ENCODE data around the gene SIDT2. TPM values are rescaled to one million over a fixed set of nuclear protein-coding genes. Genes with fewer than 3 reads are reported as not detected.

The SIDT2 gene
- total RNA-seq, 1 experiment from 2014 or later, result 3.5 TPM

DNA sequence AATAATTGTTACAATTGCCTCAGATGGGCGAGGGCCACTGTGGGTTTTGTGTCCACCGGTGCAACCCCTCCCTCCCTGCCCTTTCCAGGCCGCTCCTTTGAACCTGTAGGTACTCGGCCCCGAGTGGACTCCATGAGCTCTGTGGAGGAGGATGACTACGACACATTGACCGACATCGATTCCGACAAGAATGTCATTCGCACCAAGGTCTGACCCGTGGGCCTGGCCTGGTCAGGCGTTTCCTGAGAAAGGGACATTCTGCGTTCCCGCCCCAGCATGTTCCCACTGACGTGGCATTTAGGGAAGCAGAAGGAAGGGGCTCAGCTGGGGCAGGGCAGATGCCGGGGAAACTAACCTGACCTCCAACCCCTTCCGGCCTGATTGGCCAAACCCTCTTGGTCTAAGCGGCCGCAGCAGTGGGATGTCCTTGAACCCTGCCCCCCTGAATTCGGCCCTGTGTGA is 10.1 kb downstream of the SIDT2 start:
- Histone ChIP-seq H3K27ac (no peak overlapping the region), H3K36me3 (no peaks in the 10 kb centered on the region), H3K27me3 (replicated peaks) (no peaks in the 10 kb centered on the region), H3K4me1 (replicated peaks) (no peaks in the 10 kb centered on the region), H3K4me3 (no peak overlapping the region), H3K9me3 (replicated peaks) (no peaks in the 10 kb centered on the region)
- no peak for DNase-seq (ENCODE audit: low read depth in 1 of 2, low spot score in 2 of 2)

DNA sequence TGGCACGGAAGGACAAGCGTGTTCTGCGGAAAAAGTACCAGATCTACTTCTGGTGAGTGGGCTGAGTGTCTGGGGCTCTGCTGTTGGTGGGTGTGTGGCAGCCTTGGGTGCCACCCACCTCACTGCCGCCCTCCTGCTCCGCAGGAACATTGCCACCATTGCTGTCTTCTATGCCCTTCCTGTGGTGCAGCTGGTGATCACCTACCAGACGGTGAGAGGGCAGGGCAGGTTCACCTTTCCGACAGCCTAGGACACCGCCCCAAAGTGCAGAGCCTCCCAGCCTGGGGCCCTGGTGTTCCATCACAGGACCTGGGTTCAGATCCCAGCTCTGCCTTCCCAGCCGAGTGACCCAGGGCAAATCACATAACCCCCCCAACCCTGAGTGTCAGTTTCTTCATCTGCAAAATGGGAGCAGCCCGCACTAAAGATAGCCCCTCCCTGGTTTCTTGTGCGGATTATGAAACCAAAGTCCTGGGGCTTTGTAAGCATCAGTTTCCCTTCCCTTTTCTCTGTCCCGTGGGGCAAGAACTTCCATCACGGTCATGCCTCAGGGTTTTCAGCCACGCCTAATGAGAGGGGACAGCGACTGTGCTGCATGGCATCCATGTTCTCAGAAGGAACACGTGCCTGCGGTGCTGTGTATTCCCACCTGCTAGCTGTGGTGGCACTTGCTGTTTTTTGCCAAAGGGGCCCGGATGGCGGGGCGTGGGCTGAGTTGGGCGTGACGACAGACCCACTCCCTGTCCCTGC is 10.8 kb downstream of the SIDT2 start:
- DNase-seq (ENCODE audit: low read depth in 1 of 2, low spot score in 2 of 2), result peak in 1 of 2 experiments; percentile 11
- Histone ChIP-seq H3K27ac (no peak overlapping the region), H3K9me3 (replicated peaks) (no peaks in the 10 kb centered on the region), H3K4me1 (replicated peaks) (no peaks in the 10 kb centered on the region), H3K4me3 (no peak overlapping the region), H3K27me3 (replicated peaks) (no peaks in the 10 kb centered on the region), H3K36me3 (no peaks in the 10 kb centered on the region)

DNA sequence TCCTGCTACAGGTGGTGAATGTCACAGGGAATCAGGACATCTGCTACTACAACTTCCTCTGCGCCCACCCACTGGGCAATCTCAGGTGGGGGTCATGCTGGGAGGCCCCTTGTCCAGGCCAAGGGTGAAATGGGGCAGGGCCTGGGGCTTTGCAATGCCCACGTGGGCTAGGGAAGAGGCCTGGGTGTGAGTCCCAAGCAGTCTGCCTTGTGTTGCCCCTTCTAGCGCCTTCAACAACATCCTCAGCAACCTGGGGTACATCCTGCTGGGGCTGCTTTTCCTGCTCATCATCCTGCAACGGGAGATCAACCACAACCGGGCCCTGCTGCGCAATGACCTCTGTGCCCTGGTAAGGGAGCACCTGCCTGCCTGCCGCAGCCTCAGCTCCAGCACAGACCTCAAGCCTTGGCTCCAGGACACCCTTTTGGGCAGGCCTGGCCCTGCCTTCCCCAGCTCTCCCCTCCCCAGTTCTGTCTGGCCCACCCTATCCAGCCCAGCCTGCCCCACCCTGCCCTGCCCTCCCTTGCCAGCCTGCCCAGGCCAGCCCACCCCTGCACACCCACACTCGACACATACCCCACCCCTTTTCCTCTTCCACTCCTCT is 11.5 kb downstream of the SIDT2 start:
- Histone ChIP-seq H3K4me3 (no peak overlapping the region), H3K27me3 (replicated peaks) (no peaks in the 10 kb centered on the region), H3K9me3 (replicated peaks) (no peaks in the 10 kb centered on the region), H3K36me3 (no peaks in the 10 kb centered on the region), H3K4me1 (replicated peaks) (no peaks in the 10 kb centered on the region), H3K27ac (no peak overlapping the region)
- DNase-seq (ENCODE audit: low read depth in 1 of 2, low spot score in 2 of 2), result peak in 1 of 2 experiments; percentile 19

DNA sequence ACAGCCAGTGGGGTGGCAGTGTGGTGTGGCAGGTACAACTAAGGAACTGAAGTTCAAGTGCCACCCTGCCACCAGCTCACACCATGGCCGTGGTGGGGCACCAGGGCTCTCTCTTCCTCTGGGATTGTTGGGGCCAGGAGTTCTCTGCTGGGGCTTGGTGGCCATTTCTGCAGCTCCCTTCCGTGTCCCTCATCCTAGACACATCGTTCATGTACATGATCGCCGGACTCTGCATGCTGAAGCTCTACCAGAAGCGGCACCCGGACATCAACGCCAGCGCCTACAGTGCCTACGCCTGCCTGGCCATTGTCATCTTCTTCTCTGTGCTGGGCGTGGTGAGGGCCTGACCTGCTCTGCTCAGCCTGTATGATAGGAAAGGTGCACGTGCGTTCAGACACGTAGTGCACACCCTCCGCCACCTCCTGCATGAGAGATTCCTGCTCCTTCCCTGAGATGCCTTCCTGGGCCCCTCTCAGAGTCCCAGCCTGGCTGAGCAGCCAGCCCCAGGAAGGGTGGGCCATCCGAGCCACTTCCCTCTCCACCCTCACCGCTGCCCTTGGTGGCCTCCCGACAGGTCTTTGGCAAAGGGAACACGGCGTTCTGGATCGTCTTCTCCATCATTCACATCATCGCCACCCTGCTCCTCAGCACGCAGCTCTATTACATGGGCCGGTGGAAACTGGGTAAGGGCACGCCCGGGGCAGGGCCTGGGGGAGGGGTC is 13.3 kb downstream of the SIDT2 start:
- Histone ChIP-seq H3K9me3 (replicated peaks) (no peaks in the 10 kb centered on the region), H3K4me1 (replicated peaks) (no peaks in the 10 kb centered on the region), H3K4me3 (no peak overlapping the region), H3K36me3 (no peaks in the 10 kb centered on the region), H3K27ac (no peak overlapping the region), H3K27me3 (replicated peaks) (no peaks in the 10 kb centered on the region)
- no peak for DNase-seq (ENCODE audit: low read depth in 1 of 2, low spot score in 2 of 2)

DNA sequence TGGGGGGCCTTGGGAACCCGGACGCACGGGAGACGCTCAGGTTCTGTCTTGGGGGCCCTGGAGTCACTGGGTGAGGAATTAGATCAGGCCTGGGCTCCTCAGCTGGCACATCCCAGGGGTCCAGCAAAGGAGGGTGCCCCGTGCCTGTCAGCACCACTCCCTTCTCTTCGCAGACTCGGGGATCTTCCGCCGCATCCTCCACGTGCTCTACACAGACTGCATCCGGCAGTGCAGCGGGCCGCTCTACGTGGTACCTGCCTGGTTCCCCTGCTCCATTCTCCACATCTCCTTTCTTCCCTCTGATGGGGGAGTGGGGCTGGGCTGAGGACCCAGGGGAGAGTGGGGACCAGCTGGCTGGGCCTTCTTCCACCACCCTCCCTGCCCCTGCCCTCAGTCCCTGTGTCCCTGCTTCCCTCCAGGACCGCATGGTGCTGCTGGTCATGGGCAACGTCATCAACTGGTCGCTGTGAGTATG is 13.9 kb downstream of the SIDT2 start:
- Histone ChIP-seq H3K4me1 (replicated peaks) (no peaks in the 10 kb centered on the region), H3K27me3 (replicated peaks) (no peaks in the 10 kb centered on the region), H3K36me3 (no peaks in the 10 kb centered on the region), H3K27ac (no peak overlapping the region), H3K4me3 (no peak overlapping the region), H3K9me3 (replicated peaks) (no peaks in the 10 kb centered on the region)
- no peak for DNase-seq (ENCODE audit: low read depth in 1 of 2, low spot score in 2 of 2)

DNA sequence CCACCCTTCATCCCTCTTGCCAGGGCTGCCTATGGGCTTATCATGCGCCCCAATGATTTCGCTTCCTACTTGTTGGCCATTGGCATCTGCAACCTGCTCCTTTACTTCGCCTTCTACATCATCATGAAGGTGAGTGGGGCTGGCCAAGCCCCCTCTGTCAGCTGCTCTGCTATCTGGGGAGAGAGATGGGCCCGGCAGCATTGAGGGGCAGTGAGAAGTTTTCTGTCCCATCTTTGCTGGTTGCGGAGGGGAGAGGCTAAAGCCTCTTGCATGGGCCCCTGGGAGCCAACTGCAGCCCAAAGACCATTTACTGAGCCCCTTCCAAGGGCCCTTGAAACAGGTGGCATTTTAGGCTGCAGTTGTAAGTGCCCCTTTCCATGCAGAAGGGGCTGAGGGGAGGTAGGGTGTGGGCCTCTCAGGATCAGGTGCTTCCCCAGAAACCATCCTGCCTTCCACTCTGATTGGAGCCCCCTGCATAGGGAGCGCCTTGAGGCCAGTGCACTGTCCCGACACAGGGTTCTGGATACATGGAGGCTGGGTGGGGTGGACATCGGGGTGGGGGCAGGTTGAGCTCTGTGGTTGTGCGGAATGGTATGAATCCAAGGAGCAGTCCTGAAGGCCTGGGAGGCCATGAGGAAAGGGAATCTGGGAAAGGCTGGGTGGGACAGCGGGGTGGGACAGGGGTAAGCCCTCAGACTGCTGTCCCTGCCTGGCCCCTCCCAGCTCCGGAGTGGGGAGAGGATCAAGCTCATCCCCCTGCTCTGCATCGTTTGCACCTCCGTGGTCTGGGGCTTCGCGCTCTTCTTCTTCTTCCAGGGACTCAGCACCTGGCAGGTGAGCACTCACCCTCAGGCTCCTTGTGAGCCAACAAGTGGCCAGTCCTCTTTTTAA is 14.8 kb downstream of the SIDT2 start:
- DNase-seq (ENCODE audit: low read depth in 1 of 2, low spot score in 2 of 2), result no peak
- Histone ChIP-seq H3K27me3 (replicated peaks) (no peaks in the 10 kb centered on the region), H3K36me3 (no peaks in the 10 kb centered on the region), H3K4me1 (replicated peaks) (peaks cover 5% of the 10 kb centered on the region), H3K9me3 (replicated peaks) (no peaks in the 10 kb centered on the region), H3K27ac (no peak overlapping the region), H3K4me3 (no peak overlapping the region)

DNA sequence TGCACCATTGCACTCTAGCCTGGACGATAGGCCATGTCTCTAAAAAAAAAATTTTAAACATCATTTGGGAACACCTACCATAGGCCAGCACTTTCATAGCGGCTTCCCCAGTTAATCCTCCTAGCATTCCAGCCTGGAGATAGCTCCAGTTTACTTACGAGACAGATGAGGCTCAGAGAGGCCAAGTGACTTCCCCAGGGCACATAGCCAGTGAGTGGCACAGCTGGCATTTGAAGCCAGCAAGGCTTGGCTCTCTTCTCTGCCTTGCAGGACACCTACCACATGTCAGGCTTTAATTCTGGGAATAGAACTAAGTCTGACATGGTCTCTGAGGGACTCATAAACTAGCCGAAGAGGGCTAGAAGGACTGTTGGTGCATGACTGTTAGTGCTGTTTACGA is 15.7 kb downstream of the SIDT2 start:
- no peak overlapping the region for H3K27ac ChIP-seq
- no peaks in the 10 kb centered on the region for H3K36me3 ChIP-seq
- no peak overlapping the region for H3K4me3 ChIP-seq
- DNase-seq (ENCODE audit: low read depth in 1 of 2, low spot score in 2 of 2), result no peak
- H3K9me3 ChIP-seq (replicated peaks), result no peaks in the 10 kb centered on the region
- H3K4me1 ChIP-seq (replicated peaks), result peaks cover 11% of the 10 kb centered on the region
- no peaks in the 10 kb centered on the region for H3K27me3 ChIP-seq (replicated peaks)

DNA sequence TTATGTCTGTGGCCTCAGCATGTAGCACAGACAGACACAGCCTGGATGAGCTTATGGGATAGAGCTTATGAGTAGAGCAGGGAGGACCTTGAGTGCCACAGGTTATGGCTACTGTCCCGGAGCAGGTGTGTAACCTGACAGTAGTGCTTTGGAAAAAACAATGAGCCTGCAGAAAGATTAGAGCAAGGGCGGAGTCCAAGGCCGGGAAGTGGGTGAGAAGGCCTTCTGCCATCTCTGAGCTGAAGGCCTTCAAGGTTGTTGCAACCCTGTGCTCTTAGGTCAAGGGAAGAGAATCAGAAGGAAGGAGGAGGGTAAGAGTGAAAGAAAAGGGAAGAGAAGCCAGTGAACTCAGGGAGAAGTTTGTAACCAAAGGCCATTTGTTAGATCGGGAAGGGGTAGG is 16.7 kb downstream of the SIDT2 start:
- Histone ChIP-seq H3K27ac (no peak overlapping the region), H3K9me3 (replicated peaks) (no peaks in the 10 kb centered on the region), H3K27me3 (replicated peaks) (no peaks in the 10 kb centered on the region), H3K4me3 (no peak overlapping the region), H3K4me1 (replicated peaks) (peaks cover 20% of the 10 kb centered on the region), H3K36me3 (0 out of 2 replicates have a peak, but pooled peaks cover 2% of the 10 kb centered on the region)
- DNase-seq (ENCODE audit: low read depth in 1 of 2, low spot score in 2 of 2), result no peak

DNA sequence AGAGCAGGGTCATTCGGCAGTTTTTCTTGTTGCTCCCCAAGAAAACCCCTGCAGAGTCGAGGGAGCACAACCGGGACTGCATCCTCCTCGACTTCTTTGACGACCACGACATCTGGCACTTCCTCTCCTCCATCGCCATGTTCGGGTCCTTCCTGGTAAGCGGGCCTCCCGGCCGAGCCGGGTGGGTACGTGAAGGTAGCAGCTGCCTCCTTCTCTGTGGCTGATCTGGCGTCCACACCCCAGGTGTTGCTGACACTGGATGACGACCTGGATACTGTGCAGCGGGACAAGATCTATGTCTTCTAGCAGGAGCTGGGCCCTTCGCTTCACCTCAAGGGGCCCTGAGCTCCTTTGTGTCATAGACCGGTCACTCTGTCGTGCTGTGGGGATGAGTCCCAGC is 17.2 kb downstream of the SIDT2 start:
- Histone ChIP-seq H3K36me3 (0 out of 2 replicates have a peak, but pooled peaks cover 2% of the 10 kb centered on the region), H3K27ac (no peak overlapping the region)
- DNase-seq (ENCODE audit: low read depth in 1 of 2, low spot score in 2 of 2), result no peak

DNA sequence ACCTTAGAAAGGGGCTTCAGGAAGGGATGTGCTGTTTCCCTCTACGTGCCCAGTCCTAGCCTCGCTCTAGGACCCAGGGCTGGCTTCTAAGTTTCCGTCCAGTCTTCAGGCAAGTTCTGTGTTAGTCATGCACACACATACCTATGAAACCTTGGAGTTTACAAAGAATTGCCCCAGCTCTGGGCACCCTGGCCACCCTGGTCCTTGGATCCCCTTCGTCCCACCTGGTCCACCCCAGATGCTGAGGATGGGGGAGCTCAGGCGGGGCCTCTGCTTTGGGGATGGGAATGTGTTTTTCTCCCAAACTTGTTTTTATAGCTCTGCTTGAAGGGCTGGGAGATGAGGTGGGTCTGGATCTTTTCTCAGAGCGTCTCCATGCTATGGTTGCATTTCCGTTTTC is 18.5 kb downstream of the SIDT2 start:
- 0 out of 2 replicates have a peak, but pooled peaks cover 2% of the 10 kb centered on the region for H3K36me3 ChIP-seq
- no peaks in the 10 kb centered on the region for H3K9me3 ChIP-seq (replicated peaks)
- peaks cover 32% of the 10 kb centered on the region for H3K4me1 ChIP-seq (replicated peaks)
- no peak for DNase-seq (ENCODE audit: low read depth in 1 of 2, low spot score in 2 of 2)
- H3K27ac ChIP-seq, result no peak overlapping the region
- H3K27me3 ChIP-seq (replicated peaks), result no peaks in the 10 kb centered on the region
- no peak overlapping the region for H3K4me3 ChIP-seq

More for the DNA sequence above, 17.2 kb downstream of the SIDT2 start:
- Histone ChIP-seq H3K27me3 (replicated peaks) (no peaks in the 10 kb centered on the region), H3K9me3 (replicated peaks) (no peaks in the 10 kb centered on the region), H3K4me3 (no peak overlapping the region), H3K4me1 (replicated peaks) (peaks cover 24% of the 10 kb centered on the region)

DNA sequence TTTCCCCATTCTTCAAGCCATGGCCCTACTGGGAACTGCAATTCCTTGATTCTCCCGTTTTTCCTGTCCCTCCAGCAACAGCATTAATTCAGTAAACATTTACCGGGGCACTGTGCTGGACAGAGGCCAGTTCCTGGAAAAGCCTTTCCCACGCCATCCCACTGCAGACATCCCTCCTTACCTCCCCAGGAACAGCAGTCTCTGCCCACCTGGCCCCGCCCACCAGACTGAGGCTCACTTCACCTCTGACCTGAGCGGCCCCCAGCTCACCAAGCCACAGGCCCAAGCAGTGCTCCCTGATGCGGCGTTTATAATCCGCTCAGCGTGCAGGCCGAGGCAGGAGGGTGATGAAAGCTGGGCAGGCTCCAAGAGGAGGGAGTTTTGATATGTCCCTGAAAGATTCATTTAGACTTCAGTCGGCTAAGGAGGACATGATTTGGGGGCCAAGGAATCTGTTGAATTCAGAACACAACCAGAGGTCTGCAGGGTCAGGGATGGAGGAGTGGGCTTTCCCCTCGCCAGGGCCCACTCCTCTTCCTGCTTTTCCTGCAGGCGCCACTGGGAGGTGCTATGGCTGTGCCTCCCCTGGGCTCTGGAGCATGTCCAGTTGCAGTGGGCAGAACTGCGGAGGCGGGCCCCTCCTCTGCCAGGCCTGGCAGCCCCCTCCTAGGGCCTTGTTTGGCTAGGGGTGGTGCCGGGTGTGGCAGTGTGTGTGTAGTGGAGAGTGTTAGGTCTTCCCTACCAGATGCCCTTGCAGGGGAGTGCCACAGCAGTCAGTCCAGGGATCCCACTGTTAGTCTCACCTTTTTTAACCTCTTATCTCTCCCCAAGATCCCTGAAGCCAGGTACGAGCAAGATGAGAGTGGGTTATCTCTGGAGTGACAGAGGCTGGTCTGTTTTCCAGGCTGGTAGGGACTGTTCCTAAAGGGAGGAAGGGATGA is 19.2 kb downstream of the SIDT2 start:
- Histone ChIP-seq H3K36me3 (peaks cover 3% of the 10 kb centered on the region; the same call in 1 of the 2 replicates), H3K4me1 (replicated peaks) (peaks cover 32% of the 10 kb centered on the region), H3K27ac (peak overlapping the region; percentile 72), H3K27me3 (replicated peaks) (no peaks in the 10 kb centered on the region), H3K4me3 (no peak overlapping the region; the same call in 1 of the 2 replicates), H3K9me3 (replicated peaks) (no peaks in the 10 kb centered on the region)
- peak; percentile 16 to 50 for DNase-seq (ENCODE audit: low read depth in 1 of 2, low spot score in 2 of 2)

DNA sequence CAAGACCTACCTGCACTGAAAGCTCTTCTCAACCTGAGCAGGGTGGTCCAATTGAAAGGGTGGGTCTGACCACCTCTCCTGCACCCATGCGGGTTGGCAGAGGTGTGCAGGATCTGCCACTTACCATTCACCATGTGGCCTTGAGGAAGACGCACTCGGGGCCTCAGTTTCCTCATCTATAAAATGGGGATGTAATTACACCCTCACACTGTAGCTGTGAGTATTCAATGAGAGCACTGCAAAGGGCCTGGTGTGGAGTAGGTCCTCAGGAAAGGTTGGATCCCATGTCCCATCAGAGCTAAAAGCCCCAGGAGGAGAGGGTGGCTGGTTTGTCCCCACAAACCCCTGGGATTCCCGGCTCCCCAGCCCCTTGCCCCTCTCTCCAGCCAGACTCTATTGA is 20.1 kb downstream of the SIDT2 start:
- DNase-seq (ENCODE audit: low read depth in 1 of 2, low spot score in 2 of 2), result no peak
- H3K36me3 ChIP-seq, result peaks cover 11% of the 10 kb centered on the region
- no peaks in the 10 kb centered on the region for H3K9me3 ChIP-seq (replicated peaks)
- no peaks in the 10 kb centered on the region for H3K27me3 ChIP-seq (replicated peaks)
- peaks cover 32% of the 10 kb centered on the region for H3K4me1 ChIP-seq (replicated peaks)
- H3K4me3 ChIP-seq, result peak overlapping the region; percentile 43
- H3K27ac ChIP-seq, result peak overlapping the region; percentile 72
